ENCODE results near the gene SIGLEC8. TPM values are rescaled to one million over a fixed set of nuclear protein-coding genes. Genes with fewer than 3 reads are reported as not detected.

The SIGLEC8 gene
- total and polyA plus RNA-seq, 2 of the 4 experiments (the other 2 are of a cell fraction): not detected

- Histone ChIP-seq H3K79me1 (ENCODE audit: low read depth in 1 of 2, low read length in 2 of 2) (no peaks in the 10 kb centered on the region), H4K91ac (ENCODE audit: insufficient read depth, low read depth, low read length) (no peak overlapping the region), H3K4me2 (ENCODE audit: low read depth, low read length) (no peak overlapping the region), H3K27ac (ENCODE audit: insufficient read depth, low read length) (no peak overlapping the region), H3K23ac (ENCODE audit: low read depth, low read length) (no peak overlapping the region), H3K4ac (ENCODE audit: low read depth, low read length) (no peak overlapping the region), H2BK120ac (ENCODE audit: low read depth, low read length) (no peak overlapping the region), H3K9me3 (ENCODE audit: control insufficient read depth, insufficient read depth, low read length) (peaks cover 10% of the 10 kb centered on the region), H3K18ac (ENCODE audit: low read depth, low read length) (no peak overlapping the region), H4K8ac (ENCODE audit: low read depth in 2 of 2, low read length in 2 of 2) (no peak overlapping the region), H4K5ac (ENCODE audit: low read depth, low read length) (no peak overlapping the region), H3K9me1 (ENCODE audit: insufficient read depth, low read length) (no peaks in the 10 kb centered on the region), H2AK5ac (ENCODE audit: low read depth, low read length) (no peak overlapping the region), H3K56ac (ENCODE audit: extremely low read depth, insufficient read depth, low read length) (no peak overlapping the region), H2BK15ac (ENCODE audit: low read depth, low read length) (no peak overlapping the region), H3K36me3 (ENCODE audit: control insufficient read depth, insufficient read depth, low read length) (no peaks in the 10 kb centered on the region), H3K9ac (ENCODE audit: low read depth, low read length) (no peak overlapping the region), H3K4me1 (ENCODE audit: control insufficient read depth, insufficient read depth, low read length) (no peaks in the 10 kb centered on the region), H3K27me3 (ENCODE audit: control insufficient read depth, insufficient read depth, low read length) (no peaks in the 10 kb centered on the region), H2AFZ (replicated peaks; ENCODE audit: low read length, poor library complexity) (no peak overlapping the region), H4K20me1 (ENCODE audit: insufficient read depth, low read length) (no peaks in the 10 kb centered on the region), H2BK20ac (ENCODE audit: low read depth, low read length) (no peak overlapping the region), H3K14ac (replicated peaks; ENCODE audit: low read depth, low read length) (no peak overlapping the region), H2AK9ac (replicated peaks; ENCODE audit: low read depth, low read length, poor library complexity) (no peak overlapping the region), H3K4me3 (ENCODE audit: insufficient read depth, low read depth, low read length) (no peak overlapping the region), H2BK5ac (ENCODE audit: low read depth, low read length, poor library complexity, severe bottlenecking) (no peak overlapping the region)
- in situ Hi-C loops (cut with MboI; ENCODE audit: low sequenced_read_pairs) (no loop called here), dilution Hi-C loops (cut with HindIII; ENCODE audit: low sequenced_read_pairs, unreplicated experiment) (no loop called here), intact Hi-C loops (cut with micrococcal nuclease) (no loop called here)
- DNase-seq (no peak), ATAC-seq (ENCODE audit: low read depth) (no peak)
- no TSS peak for BruUV-seq (replicated peaks)
- 72% methylated on average over 5 of the region's 9 CpGs; no CpG with 5 or more reads in 1 of the 2 experiments for WGBS, 2 experiments (ENCODE audit: extremely low coverage in 2 of 2, insufficient read length in 1 of 2)
- no peak for TF ChIP-seq RAD21 (IDR thresholded peaks at IDR 0.05; ENCODE audit: low read length)
- no peak for TF ChIP-seq BHLHE40 (IDR thresholded peaks at IDR 0.05; ENCODE audit: low read depth, low read length)
- no peak for TF ChIP-seq RFX5 (IDR thresholded peaks at IDR 0.05; ENCODE audit: low read depth, low read length)
- no peak for TF ChIP-seq MAZ (IDR thresholded peaks at IDR 0.05; ENCODE audit: borderline replicate concordance, low read depth, low read length)
- CTCF ChIA-PET: no interaction called here
- POLR2A ChIA-PET (ENCODE audit: unreplicated experiment): no interaction called here
Observed at GRCh38 chr19:51402117-51402516, 56.1 kb downstream of the SIGLEC8 start.

Small RNA genes within 50 kb of the gene (microRNA-seq; reads per million reads assigned to microRNA genes)
- gene AC020914.3 (ENCODE audit: insufficient read depth, insufficient read length) (not detected), gene AC020914.5 (ENCODE audit: insufficient read depth, insufficient read length) (not detected)

Small RNA genes within 50 kb of the gene (small RNA-seq; reads per million reads assigned to genes)
- 0 reads per million in 5 experiments for gene AC020914.3
- gene AC020914.5: 0 reads per million in 5 experiments

Other genes starting within 250 kb of the SIGLEC8 start
- gene CD33, start 233.4 kb downstream of the SIGLEC8 start, total RNA-seq (2012; rRNA removed): not detected in 2 replicates
- not detected in 2 replicates for gene CD33, start 233.4 kb downstream of the SIGLEC8 start, polyA plus RNA-seq (2012; rRNA removed)
- not detected in 2 replicates for gene SIGLECL1, start 207.4 kb downstream of the SIGLEC8 start, total RNA-seq (2012; rRNA removed)
- not detected in 2 replicates for gene SIGLECL1, start 207.4 kb downstream of the SIGLEC8 start, polyA plus RNA-seq (2012; rRNA removed)
- gene IGLON5, start 146.8 kb downstream of the SIGLEC8 start, total RNA-seq (2012; rRNA removed): not detected in 2 replicates
- not detected in 2 replicates for gene IGLON5, start 146.8 kb downstream of the SIGLEC8 start, polyA plus RNA-seq (2012; rRNA removed)
- gene VSIG10L, start 116.3 kb downstream of the SIGLEC8 start, total RNA-seq (2012; rRNA removed): under 0.01 and 0.18 TPM in 2 replicates
- gene VSIG10L, start 116.3 kb downstream of the SIGLEC8 start, polyA plus RNA-seq (2012; rRNA removed): 1.2 and 1.4 TPM in 2 replicates
- 166 and 175 TPM in 2 replicates for gene ETFB, start 92.1 kb downstream of the SIGLEC8 start, total RNA-seq (2012; rRNA removed)
- gene ETFB, start 92.1 kb downstream of the SIGLEC8 start, polyA plus RNA-seq (2012; rRNA removed): 141 and 151 TPM in 2 replicates
- not detected in 2 replicates for gene CLDND2, start 89.5 kb downstream of the SIGLEC8 start, total RNA-seq (2012; rRNA removed)
- gene CLDND2, start 89.5 kb downstream of the SIGLEC8 start, polyA plus RNA-seq (2012; rRNA removed): not detected in 2 replicates
- not detected in 2 replicates for gene NKG7, start 85.8 kb downstream of the SIGLEC8 start, total RNA-seq (2012; rRNA removed)
- gene NKG7, start 85.8 kb downstream of the SIGLEC8 start, polyA plus RNA-seq (2012; rRNA removed): not detected in 2 replicates
- not detected in 2 replicates for gene LIM2, start 70.5 kb downstream of the SIGLEC8 start, total RNA-seq (2012; rRNA removed)
- gene LIM2, start 70.5 kb downstream of the SIGLEC8 start, polyA plus RNA-seq (2012; rRNA removed): not detected in 2 replicates
- not detected in 2 replicates for gene C19orf84, start 67.9 kb downstream of the SIGLEC8 start, total RNA-seq (2012; rRNA removed)
- gene C19orf84, start 67.9 kb downstream of the SIGLEC8 start, polyA plus RNA-seq (2012; rRNA removed): not detected in 2 replicates
- gene SIGLEC10, start 40.8 kb downstream of the SIGLEC8 start, total RNA-seq (2012; rRNA removed): not detected in 2 replicates
- not detected in 2 replicates for gene SIGLEC10, start 40.8 kb downstream of the SIGLEC8 start, polyA plus RNA-seq (2012; rRNA removed)
- gene CEACAM18, start 20.1 kb upstream of the SIGLEC8 start, total RNA-seq (2012; rRNA removed): not detected in 2 replicates
- not detected in 2 replicates for gene CEACAM18, start 20.1 kb upstream of the SIGLEC8 start, polyA plus RNA-seq (2012; rRNA removed)
- gene SIGLEC12, start 43.3 kb upstream of the SIGLEC8 start, total RNA-seq (2012; rRNA removed): not detected in 2 replicates
- not detected in 2 replicates for gene SIGLEC12, start 43.3 kb upstream of the SIGLEC8 start, polyA plus RNA-seq (2012; rRNA removed)
- not detected in 2 replicates for gene SIGLEC6, start 73.2 kb upstream of the SIGLEC8 start, total RNA-seq (2012; rRNA removed)
- not detected in 2 replicates for gene SIGLEC6, start 73.2 kb upstream of the SIGLEC8 start, polyA plus RNA-seq (2012; rRNA removed)
- 6.4 and 8.4 TPM in 2 replicates for gene ZNF175, start 112.8 kb upstream of the SIGLEC8 start, total RNA-seq (2012; rRNA removed)
- 3.3 and 3.6 TPM in 2 replicates for gene ZNF175, start 112.8 kb upstream of the SIGLEC8 start, polyA plus RNA-seq (2012; rRNA removed)
- gene SIGLEC5, start 171.9 kb upstream of the SIGLEC8 start, total RNA-seq (2012; rRNA removed): not detected in 2 replicates
- not detected in 2 replicates for gene SIGLEC5, start 171.9 kb upstream of the SIGLEC8 start, polyA plus RNA-seq (2012; rRNA removed)
- gene SIGLEC14, start 188.4 kb upstream of the SIGLEC8 start, total RNA-seq (2012; rRNA removed): not detected in 2 replicates
- gene SIGLEC14, start 188.4 kb upstream of the SIGLEC8 start, polyA plus RNA-seq (2012; rRNA removed): not detected in 2 replicates
- gene SPACA6, start 234.9 kb upstream of the SIGLEC8 start, total RNA-seq (2012; rRNA removed): 1.3 and 1.7 TPM in 2 replicates
- gene SPACA6, start 234.9 kb upstream of the SIGLEC8 start, polyA plus RNA-seq (2012; rRNA removed): 10.5 and 13.6 TPM in 2 replicates

Data from IMR-90 (cell line).